ENCODE measurements around the gene FBLN5.

The FBLN5 gene

DNA sequence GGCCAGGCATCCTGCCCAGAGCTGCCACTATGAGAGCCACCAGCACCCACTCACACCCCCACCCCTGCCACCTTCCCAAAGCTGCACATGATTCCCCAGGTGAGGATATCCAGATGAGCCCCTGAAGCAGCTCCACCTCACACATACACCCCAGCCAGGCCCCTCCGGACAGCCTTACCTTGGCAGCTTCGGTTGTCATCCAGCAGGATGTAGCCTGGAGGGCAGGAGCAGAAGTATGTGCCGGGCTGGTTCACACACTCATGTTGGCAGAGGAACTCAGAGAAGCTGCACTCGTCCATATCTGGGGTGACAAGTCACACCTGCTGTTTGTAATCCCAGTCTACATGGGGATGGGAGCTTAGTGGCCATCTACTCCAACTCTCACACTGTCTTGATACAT lies 64.7 kb downstream of the FBLN5 start:
- TF ChIP-seq, protein P1, sequence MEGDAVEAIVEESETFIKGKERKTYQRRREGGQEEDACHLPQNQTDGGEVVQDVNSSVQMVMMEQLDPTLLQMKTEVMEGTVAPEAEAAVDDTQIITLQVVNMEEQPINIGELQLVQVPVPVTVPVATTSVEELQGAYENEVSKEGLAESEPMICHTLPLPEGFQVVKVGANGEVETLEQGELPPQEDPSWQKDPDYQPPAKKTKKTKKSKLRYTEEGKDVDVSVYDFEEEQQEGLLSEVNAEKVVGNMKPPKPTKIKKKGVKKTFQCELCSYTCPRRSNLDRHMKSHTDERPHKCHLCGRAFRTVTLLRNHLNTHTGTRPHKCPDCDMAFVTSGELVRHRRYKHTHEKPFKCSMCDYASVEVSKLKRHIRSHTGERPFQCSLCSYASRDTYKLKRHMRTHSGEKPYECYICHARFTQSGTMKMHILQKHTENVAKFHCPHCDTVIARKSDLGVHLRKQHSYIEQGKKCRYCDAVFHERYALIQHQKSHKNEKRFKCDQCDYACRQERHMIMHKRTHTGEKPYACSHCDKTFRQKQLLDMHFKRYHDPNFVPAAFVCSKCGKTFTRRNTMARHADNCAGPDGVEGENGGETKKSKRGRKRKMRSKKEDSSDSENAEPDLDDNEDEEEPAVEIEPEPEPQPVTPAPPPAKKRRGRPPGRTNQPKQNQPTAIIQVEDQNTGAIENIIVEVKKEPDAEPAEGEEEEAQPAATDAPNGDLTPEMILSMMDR (IDR thresholded peaks at IDR 0.05; ENCODE audit: control insufficient read depth, extremely low read depth, insufficient read depth), result no peak

DNA sequence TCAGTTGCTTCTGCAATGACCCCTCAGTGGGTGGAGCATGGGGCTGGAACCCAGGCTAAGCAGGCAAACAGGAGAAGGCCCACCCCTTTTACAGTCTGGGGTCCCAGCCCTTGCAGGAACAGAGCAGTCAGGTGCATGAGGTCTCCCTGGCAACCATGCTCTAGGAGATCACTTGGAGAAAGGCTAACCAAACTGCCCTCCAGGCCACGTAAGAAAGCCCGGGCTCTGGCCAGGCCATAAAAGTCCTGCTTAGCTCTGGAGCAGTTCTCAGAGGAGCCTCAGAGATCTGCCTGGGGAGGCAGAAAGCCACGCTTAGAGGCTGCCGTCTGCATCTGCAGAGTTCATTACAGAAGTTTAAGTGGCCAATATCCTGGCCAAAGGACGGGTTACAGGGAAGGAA lies 65.1 kb downstream of the FBLN5 start:
- H3K4me3 ChIP-seq (ENCODE audit: low read depth, low read length), result no peak overlapping the region
- no peak for DNase-seq (ENCODE audit: low read depth)
- TF ChIP-seq, protein P1 (IDR thresholded peaks at IDR 0.05; ENCODE audit: control insufficient read depth, extremely low read depth, insufficient read depth), result no peak

More for the DNA sequence above, 64.7 kb downstream of the FBLN5 start:
- H3K4me3 ChIP-seq (ENCODE audit: low read depth, low read length), result no peak overlapping the region
- DNase-seq (ENCODE audit: low read depth), result no peak

DNA sequence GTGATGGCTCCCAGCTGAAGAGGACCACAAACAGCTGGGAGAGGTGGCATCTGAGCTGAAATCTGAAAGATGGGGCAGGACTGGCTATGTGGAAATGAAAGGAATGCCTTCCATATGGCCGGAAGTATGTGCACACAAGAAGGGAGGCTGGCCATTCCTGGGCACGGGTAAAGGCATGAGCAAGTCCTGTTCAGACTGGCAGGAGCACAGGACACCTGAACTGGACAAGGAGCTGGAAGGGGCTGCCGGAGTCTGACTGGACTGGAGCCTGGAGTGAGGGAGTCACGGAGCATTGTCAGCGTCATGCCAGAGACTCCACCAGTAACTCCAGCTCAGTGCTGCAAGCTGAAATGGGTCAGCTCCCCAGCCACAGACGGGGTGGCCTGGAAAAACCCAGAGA lies 68.3 kb downstream of the FBLN5 start:
- TF ChIP-seq, protein P1 (IDR thresholded peaks at IDR 0.05; ENCODE audit: control insufficient read depth, extremely low read depth, insufficient read depth), result no peak
- DNase-seq (ENCODE audit: low read depth), result no peak
- no peak overlapping the region for H3K4me3 ChIP-seq (ENCODE audit: low read depth, low read length)

DNA sequence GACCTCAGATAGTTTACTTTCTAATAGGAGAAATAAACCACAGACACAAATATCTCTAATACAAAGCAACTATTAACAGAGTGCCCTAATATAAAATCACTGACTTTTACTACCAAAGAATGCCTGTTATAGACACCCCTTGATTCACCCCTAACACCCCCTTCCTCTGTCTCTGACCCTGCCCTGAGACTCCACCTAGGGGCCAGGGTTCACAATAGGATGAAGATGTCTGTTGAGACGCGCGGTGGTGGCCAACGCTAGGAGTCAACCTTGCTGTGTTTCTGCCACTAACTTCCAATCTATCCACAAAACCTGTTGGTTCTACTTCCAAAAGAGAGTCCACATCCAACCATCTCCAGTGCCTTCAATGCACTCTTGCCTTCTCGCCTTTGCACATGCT lies 69.2 kb downstream of the FBLN5 start:
- no peak for DNase-seq (ENCODE audit: low read depth)
- TF ChIP-seq, protein P1 (IDR thresholded peaks at IDR 0.05; ENCODE audit: control insufficient read depth, extremely low read depth, insufficient read depth), result no peak

DNA sequence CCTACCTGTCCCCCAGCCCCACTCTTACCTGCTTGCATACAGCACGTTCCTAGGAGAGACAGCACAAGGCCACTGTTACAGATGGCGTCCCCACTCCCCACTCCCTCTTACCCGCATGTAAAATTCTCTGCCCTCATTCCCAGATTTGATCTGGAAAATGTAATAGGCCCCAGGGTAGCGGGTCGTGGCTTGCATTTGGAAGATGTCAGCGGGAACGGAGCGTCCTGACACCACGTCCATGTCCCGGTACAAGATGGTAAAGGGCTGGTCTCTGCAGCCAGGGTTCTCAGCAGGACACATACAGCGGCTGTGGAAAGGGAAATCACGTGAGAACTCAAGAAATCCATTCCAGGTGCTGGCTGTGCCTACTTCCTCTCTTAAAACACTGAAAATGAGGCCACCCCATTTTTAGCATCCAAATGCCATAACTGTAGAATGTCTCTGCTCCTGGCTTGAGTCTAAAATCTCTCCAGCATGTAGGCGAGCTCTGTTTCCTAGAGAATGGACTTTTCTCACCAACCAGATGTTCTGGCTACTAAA lies 70.0 kb downstream of the FBLN5 start:
- TF ChIP-seq, protein P1 (IDR thresholded peaks at IDR 0.05; ENCODE audit: control insufficient read depth, extremely low read depth, insufficient read depth), result no peak
- no peak for DNase-seq (ENCODE audit: low read depth)
- H3K4me3 ChIP-seq (ENCODE audit: low read depth, low read length), result no peak overlapping the region

More for the DNA sequence above, 69.2 kb downstream of the FBLN5 start:
- no peak overlapping the region for H3K4me3 ChIP-seq (ENCODE audit: low read depth, low read length)

DNA sequence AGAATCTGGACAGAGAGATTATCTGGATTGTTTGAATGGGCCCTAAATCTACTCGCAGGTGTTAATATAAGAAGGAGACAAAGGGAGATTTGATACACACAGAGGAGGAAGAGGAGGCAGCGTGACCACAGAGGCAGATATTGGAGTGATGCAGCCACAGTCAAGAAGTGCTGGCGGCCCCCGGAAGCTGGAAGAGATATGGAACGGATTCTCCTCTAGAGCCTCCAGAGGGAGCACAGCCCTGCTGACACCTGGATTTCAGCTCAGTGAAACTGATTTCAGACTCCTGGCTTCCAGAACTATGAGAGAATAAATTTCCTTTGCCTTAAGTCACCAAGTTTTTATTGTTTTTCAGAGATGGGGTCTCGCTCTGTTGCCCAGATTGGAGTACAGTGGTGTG lies 71.0 kb downstream of the FBLN5 start:
- TF ChIP-seq, protein P1 (IDR thresholded peaks at IDR 0.05; ENCODE audit: control insufficient read depth, extremely low read depth, insufficient read depth), result no peak
- DNase-seq (ENCODE audit: low read depth), result no peak
- H3K4me3 ChIP-seq (ENCODE audit: low read depth, low read length), result no peak overlapping the region

Measured in LNCaP clone FGC (cell line).